HepG2 (cell line): ENCODE measurements around the gene LDB2. TPM values are rescaled to one million over a fixed set of nuclear protein-coding genes. Genes with fewer than 3 reads are reported as not detected.

ENCODE experiments used
- ATAC-seq: fragments of 200-7000 bp; cut with Tn5 transposase; 3 replicates; pipeline ENCODE4 v1.9.1; 2020; ENCODE audit warnings: mild to moderate bottlenecking, moderate library complexity
- BruUV-seq: library from RNA; stranded (reverse); fragments of 400-500 nt; replicated peaks from 2 replicates; lab custom pipeline; 2021; lab: Mats Ljungman, UMichigan
- CTCF ChIA-PET: fragments of 300-600 bp; formaldehyde crosslinking; extraction: SDS; loops from one replicate; lab custom pipeline; 2021; ENCODE audit warnings: low total read pairs, inconsistent platforms, low intra/inter-chr PET ratio; lab: Yijun Ruan, JAX
- POLR2A ChIA-PET: fragments of 350-600 bp; sonication (Branson Sonifier 250); formaldehyde crosslinking; loops from one replicate; lab custom pipeline; 2020; ENCODE audit warnings: antibody characterized with exemption, inconsistent platforms; lab: Yijun Ruan, JAX
- DNase-seq: peaks from one replicate; pipeline ENCODE4 v3.0.0-alpha.2; 2015; ENCODE audit warnings: low spot score
- FAIRE-seq: peaks from 3 replicates; lab custom pipeline; 2011; peaks lifted over from hg19 to GRCh38; lab: Jason Lieb, UNC
- H2AFZ ChIP-seq: one replicate; pipeline ENCODE4 v1.6.1; 2011; ENCODE audit warnings: low read length, inconsistent platforms
- H3K27ac ChIP-seq: fragments of 300-600 bp; 3 replicates; pipeline ENCODE4 v1.8.0; 2011; ENCODE audit warnings: mixed run types, mild to moderate bottlenecking, mixed read lengths, low read length, inconsistent platforms; ENCODE audit not compliant: insufficient read depth; ENCODE audit errors: extremely low read length
- H3K27me3 ChIP-seq, 2 experiments: fragments of 200-600 bp in 1 of 2; 2 replicates in 1 of 2; 3 replicates in 1 of 2; pipeline versions ENCODE4 v1.6.0 to v1.8.0; 2011; ENCODE audit warnings: low read length in 2 of 2, mild to moderate bottlenecking in 2 of 2, moderate library complexity in 2 of 2, inconsistent platforms in 1 of 2; ENCODE audit not compliant: insufficient read depth in 2 of 2, control insufficient read depth in 1 of 2
- H3K36me3 ChIP-seq, 2 experiments: fragments of 200-600 bp in 1 of 2; replicated peaks in 1 of 2; 2 replicates in 1 of 2; 3 replicates in 1 of 2; pipeline versions ENCODE4 v1.5.1 to v1.8.0; 2011; ENCODE audit warnings: low read length in 2 of 2, inconsistent platforms in 1 of 2; ENCODE audit not compliant: insufficient read depth in 2 of 2, control insufficient read depth in 1 of 2
- H3K4me1 ChIP-seq: 2 replicates; pipeline ENCODE4 v1.5.1; 2012; ENCODE audit warnings: low read length, inconsistent platforms; ENCODE audit not compliant: insufficient read depth
- H3K4me2 ChIP-seq: 2 replicates; pipeline ENCODE4 v1.6.0; 2011; ENCODE audit warnings: low read depth, low read length, inconsistent platforms
- H3K4me3 ChIP-seq, 3 experiments: fragments of 200-600 bp in 1 of 3; sonication (generic), shearing (Covaris generic) in 1 of 3; replicated peaks in 1 of 3; 2 replicates each; pipeline ENCODE4 v1.5.1; 2011 to 2016; ENCODE audit warnings: low read length in 3 of 3, inconsistent platforms in 2 of 3, low read depth in 2 of 3, mild to moderate bottlenecking in 2 of 3, control low read depth in 1 of 3, mixed read lengths in 1 of 3; ENCODE audit not compliant: insufficient read depth in 1 of 3
- H3K79me2 ChIP-seq: one replicate; pipeline ENCODE4 v1.6.1; 2011; ENCODE audit warnings: low read length, inconsistent platforms; ENCODE audit not compliant: insufficient read depth
- H3K9ac ChIP-seq: 2 replicates; pipeline ENCODE4 v1.6.0; 2011; ENCODE audit warnings: mild to moderate bottlenecking, low read depth, low read length, inconsistent platforms; ENCODE audit not compliant: insufficient read depth
- H3K9me3 ChIP-seq: 2 replicates; pipeline ENCODE4 v1.5.1; 2012; ENCODE audit warnings: mild to moderate bottlenecking, low read length
- H4K20me1 ChIP-seq: 2 replicates; pipeline ENCODE4 v1.6.0; 2011; ENCODE audit warnings: inconsistent platforms, mild to moderate bottlenecking, low read length, moderate library complexity; ENCODE audit not compliant: insufficient read depth
- BCL6 ChIP-seq: IDR thresholded peaks from 2 replicates; pipeline ENCODE4 v1.6.1; 2016; ENCODE audit warnings: missing genetic modification reagents, missing compliant biosample characterization
- CC2D1A ChIP-seq: sonication (generic); formaldehyde crosslinking; IDR thresholded peaks from 2 replicates; pipeline ENCODE4 v1.8.1; 2023; ENCODE audit warnings: mild to moderate bottlenecking, missing genetic modification reagents
- HNRNPK ChIP-seq: fragments of 200-400 bp; formaldehyde crosslinking; IDR thresholded peaks from 2 replicates; pipeline ENCODE4 v1.6.1; 2018; ENCODE audit warnings: low read length, low read depth, moderate library complexity, mild to moderate bottlenecking; ENCODE audit not compliant: poor library complexity, severe bottlenecking
- PCBP2 ChIP-seq: fragments of 200-400 bp; formaldehyde crosslinking; optimal IDR thresholded peaks from 2 replicates; pipeline ENCODE3; 2018; ENCODE audit warnings: low read length, low read depth; ENCODE audit not compliant: poor library complexity, severe bottlenecking
- RBFOX2 ChIP-seq: fragments of 200-400 bp; formaldehyde crosslinking; IDR thresholded peaks from 2 replicates; pipeline ENCODE4 v1.6.1; 2017; ENCODE audit warnings: low read depth, mild to moderate bottlenecking, low read length
- SP140L ChIP-seq: sonication (generic); formaldehyde crosslinking; IDR thresholded peaks from 2 replicates; pipeline ENCODE4 v1.4.0; 2020; ENCODE audit warnings: missing genetic modification reagents, borderline replicate concordance
- ZFYVE20 ChIP-seq: sonication (generic); formaldehyde crosslinking; IDR thresholded peaks from 2 replicates; pipeline ENCODE4 v1.8.0; 2023; ENCODE audit warnings: low read depth, mild to moderate bottlenecking, moderate library complexity, missing genetic modification reagents, borderline replicate concordance
- ZIK1 ChIP-seq: sonication (generic); formaldehyde crosslinking; IDR thresholded peaks from 2 replicates; pipeline ENCODE4 v1.5.0; 2020; ENCODE audit warnings: mild to moderate bottlenecking, low read depth, missing genetic modification reagents, borderline replicate concordance
- ZNF232 ChIP-seq: sonication (generic); formaldehyde crosslinking; IDR thresholded peaks from 2 replicates; pipeline ENCODE4 v1.4.0; 2020; ENCODE audit warnings: missing genetic modification reagents, borderline replicate concordance
- ZNF747 ChIP-seq: sonication (generic); formaldehyde crosslinking; IDR thresholded peaks from 2 replicates; pipeline ENCODE4 v1.8.1; 2023; ENCODE audit warnings: missing genetic modification reagents, mild to moderate bottlenecking, borderline replicate concordance
- WGBS: methylation state at CpG from one replicate; pipeline ENCODE4 v1.1.6; 2017; ENCODE audit warnings: low lambda C conversion rate; 5-methylcytosine and 5-hydroxymethylcytosine counted together
- in situ Hi-C: cut with HindIII; loops from 2 replicates; pipeline ENCODE4 v1.10.0; 2017; ENCODE audit warnings: low pct_unique_long_range_greater_than_20kb; ENCODE audit not compliant: extremely low pct_ligation_motif_present
- intact Hi-C: fragments of 100-400 bp; cut with micrococcal nuclease; formaldehyde crosslinking; loops from one replicate; pipeline ENCODE4 v1.10.0; 2022; ENCODE audit not compliant: unreplicated experiment
- polyA plus RNA-seq, 8 experiments: library from polyadenylated mRNA; depleted of rRNA in 3 of 8; stranded (reverse) in 7 of 8; unstranded in 1 of 8; fragments of >200 nt; fragmentation: Illumina TruSeq in 4 of 8; extraction: Trizol in 4 of 8; gene quantifications; 2 replicates each; pipeline versions ENCODE4 v1.2.1 to v1.2.3, GENCODE V29; 2011 to 2016; ENCODE audit warnings: low read depth in 4 of 8, missing spikeins in 1 of 8, mixed read lengths in 1 of 8; ENCODE audit not compliant: insufficient read depth in 1 of 8
- total RNA-seq, 5 experiments: library from RNA; depleted of rRNA; stranded (reverse); fragments of >200 nt; fragmentation: Illumina TruSeq; extraction: Trizol; gene quantifications; 2 replicates each; pipeline ENCODE4 v1.2.3, GENCODE V29; 2016; ENCODE audit warnings: low read depth in 1 of 5
- TF ChIP-seq, protein P1 (sequence below): sonication (generic); formaldehyde crosslinking; IDR thresholded peaks from 2 replicates; pipeline ENCODE4 v1.5.0; 2020; ENCODE audit warnings: missing genetic modification reagents
- TF ChIP-seq, protein P2 (sequence below): IDR thresholded peaks from 2 replicates; pipeline ENCODE4 v1.6.1; 2016; ENCODE audit warnings: low read depth, control low read depth
- TF ChIP-seq, protein P3 (sequence below): sonication (generic); formaldehyde crosslinking; IDR thresholded peaks from 2 replicates; pipeline ENCODE4 v1.8.0; 2022; ENCODE audit warnings: missing genetic modification reagents, low read depth, mild to moderate bottlenecking, borderline replicate concordance

LDB2 gene
- total and polyA plus RNA-seq, 2 of the 13 experiments (the other 11 are each of a cell fraction or from before 2014, with no cell fraction given), result not detected

DNA sequence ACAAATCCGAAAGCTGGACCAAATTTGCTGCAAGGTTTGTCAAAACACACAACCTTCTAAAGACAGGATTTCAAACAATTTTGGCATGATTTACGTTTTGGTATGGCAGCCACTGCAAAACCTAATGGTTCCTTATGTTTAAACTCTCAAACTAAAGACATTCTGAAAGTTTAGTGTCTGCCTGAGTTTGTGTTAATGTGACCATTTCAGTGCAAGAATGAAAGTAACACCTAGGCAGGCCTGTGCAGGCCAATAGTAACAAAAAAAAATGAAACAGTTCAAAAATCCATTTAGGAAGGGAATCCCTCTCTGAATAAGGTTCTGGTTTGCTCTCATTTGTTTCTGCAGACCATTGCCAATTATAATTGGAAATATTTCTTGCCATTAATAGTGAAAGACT, 1.9 kb upstream of the LDB2 start:
- Histone ChIP-seq H2AFZ (no peak overlapping the region), H3K4me2 (no peak overlapping the region), H3K4me3 (no peak overlapping the region), H3K27me3 (peaks cover 3 to 5% of the 10 kb centered on the region in 2 experiments; a peak in 2 of 5 replicates), H3K27ac (no peak overlapping the region), H3K9ac (no peak overlapping the region), H4K20me1 (no peaks in the 10 kb centered on the region), H3K9me3 (no peaks in the 10 kb centered on the region), H3K79me2 (no peaks in the 10 kb centered on the region), H3K36me3 (no peaks in the 10 kb centered on the region), H3K4me1 (no peaks in the 10 kb centered on the region)
- in situ Hi-C loops, result no loop called here
- no peak for TF ChIP-seq CC2D1A (CRISPR knock-in tag)
- no peak for TF ChIP-seq HNRNPK
- TF ChIP-seq, protein P1, sequence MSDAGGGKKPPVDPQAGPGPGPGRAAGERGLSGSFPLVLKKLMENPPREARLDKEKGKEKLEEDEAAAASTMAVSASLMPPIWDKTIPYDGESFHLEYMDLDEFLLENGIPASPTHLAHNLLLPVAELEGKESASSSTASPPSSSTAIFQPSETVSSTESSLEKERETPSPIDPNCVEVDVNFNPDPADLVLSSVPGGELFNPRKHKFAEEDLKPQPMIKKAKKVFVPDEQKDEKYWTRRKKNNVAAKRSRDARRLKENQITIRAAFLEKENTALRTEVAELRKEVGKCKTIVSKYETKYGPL, result no peak
- TF ChIP-seq ZFYVE20 (CRISPR knock-in tag), result no peak
- TF ChIP-seq, protein P2, sequence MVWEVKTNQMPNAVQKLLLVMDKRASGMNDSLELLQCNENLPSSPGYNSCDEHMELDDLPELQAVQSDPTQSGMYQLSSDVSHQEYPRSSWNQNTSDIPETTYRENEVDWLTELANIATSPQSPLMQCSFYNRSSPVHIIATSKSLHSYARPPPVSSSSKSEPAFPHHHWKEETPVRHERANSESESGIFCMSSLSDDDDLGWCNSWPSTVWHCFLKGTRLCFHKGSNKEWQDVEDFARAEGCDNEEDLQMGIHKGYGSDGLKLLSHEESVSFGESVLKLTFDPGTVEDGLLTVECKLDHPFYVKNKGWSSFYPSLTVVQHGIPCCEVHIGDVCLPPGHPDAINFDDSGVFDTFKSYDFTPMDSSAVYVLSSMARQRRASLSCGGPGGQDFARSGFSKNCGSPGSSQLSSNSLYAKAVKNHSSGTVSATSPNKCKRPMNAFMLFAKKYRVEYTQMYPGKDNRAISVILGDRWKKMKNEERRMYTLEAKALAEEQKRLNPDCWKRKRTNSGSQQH (CRISPR knock-in tag), result no peak
- no peak for TF ChIP-seq PCBP2
- TF ChIP-seq SP140L (CRISPR knock-in tag), result no peak
- TF ChIP-seq BCL6 (CRISPR knock-in tag), result no peak
- TF ChIP-seq, protein P3, sequence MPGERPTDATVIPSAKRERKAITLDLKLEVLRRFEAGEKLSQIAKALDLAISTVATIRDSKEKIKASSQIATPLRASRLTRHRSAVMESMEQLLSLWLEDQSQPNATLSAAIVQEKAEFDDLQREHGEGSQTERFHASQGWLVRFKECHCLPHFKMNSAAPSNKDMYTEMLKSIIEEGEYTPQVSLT (CRISPR knock-in tag), result no peak
- TF ChIP-seq ZIK1 (CRISPR knock-in tag), result no peak
- TF ChIP-seq ZNF232 (CRISPR knock-in tag), result no peak
- TF ChIP-seq RBFOX2, result no peak
- TF ChIP-seq ZNF747, result no peak
- DNase-seq, result no peak
- intact Hi-C loops, result no loop called here
- ATAC-seq, result no peak
- ChIA-PET POLR2A (no interaction called here), CTCF (no interaction called here)
- WGBS, result 42% methylated on average over 2 of the region's 2 CpGs
- no TSS peak for BruUV-seq
- no peak for FAIRE-seq
